Adrenal gland (tissue), 5 donors: ENCODE data around the gene SPATA2L.

ENCODE experiments used
- POLR2A ChIP-seq, 2 donors: fragments of 450-650 bp; IDR thresholded peaks; one replicate each; pipeline ENCODE4 v1.6.1; 2017; ENCODE audit warnings: antibody characterized with exemption in 2 of 2, mild to moderate bottlenecking in 2 of 2, moderate library complexity in 1 of 2
- TF ChIP-seq, protein P1 (sequence below), 6 experiments: fragments of 450-650 bp in 4 of 6; fragments of 200-600 bp in 2 of 6; sonication (generic) in 1 of 6; IDR thresholded peaks; 1 replicate in 5 of 6; 2 replicates in 1 of 6; pipeline versions ENCODE4 v1.5.1 to v1.8.0; 2016 to 2021; ENCODE audit warnings: antibody characterized with exemption in 6 of 6, mild to moderate bottlenecking in 2 of 6, moderate library complexity in 1 of 6
- donor health status: DM: no; HTN: no; CAD: no.

DNA sequence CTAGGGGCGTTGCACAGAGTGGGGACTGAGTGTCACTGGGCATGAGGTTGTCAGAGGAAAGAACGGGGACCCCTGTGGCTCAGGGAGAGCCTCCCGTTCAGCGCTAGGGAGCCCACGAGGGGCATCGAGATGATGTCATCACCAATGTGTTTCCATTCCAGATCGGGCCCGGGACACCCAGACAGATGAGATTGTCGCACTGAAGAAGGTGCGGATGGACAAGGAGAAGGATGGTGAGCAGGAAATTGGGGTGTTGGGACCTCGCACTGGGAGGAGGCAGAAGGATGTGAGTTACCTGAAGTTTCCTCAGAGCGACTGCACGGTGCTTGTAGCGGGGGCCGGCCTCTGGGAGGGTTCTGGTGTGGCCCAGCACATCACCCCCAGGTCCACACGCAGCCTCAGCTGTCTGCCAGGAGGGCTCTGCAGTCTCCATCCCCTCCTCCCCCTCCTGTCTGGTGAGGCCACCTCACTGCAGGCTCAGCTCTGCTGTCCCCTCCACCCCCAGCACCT is 11.1 kb downstream of the SPATA2L start:
- TF ChIP-seq, protein P1, sequence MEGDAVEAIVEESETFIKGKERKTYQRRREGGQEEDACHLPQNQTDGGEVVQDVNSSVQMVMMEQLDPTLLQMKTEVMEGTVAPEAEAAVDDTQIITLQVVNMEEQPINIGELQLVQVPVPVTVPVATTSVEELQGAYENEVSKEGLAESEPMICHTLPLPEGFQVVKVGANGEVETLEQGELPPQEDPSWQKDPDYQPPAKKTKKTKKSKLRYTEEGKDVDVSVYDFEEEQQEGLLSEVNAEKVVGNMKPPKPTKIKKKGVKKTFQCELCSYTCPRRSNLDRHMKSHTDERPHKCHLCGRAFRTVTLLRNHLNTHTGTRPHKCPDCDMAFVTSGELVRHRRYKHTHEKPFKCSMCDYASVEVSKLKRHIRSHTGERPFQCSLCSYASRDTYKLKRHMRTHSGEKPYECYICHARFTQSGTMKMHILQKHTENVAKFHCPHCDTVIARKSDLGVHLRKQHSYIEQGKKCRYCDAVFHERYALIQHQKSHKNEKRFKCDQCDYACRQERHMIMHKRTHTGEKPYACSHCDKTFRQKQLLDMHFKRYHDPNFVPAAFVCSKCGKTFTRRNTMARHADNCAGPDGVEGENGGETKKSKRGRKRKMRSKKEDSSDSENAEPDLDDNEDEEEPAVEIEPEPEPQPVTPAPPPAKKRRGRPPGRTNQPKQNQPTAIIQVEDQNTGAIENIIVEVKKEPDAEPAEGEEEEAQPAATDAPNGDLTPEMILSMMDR (IDR thresholded peaks at IDR 0.05): no peak
- TF ChIP-seq POLR2A (IDR thresholded peaks at IDR 0.05): no peak
